Uterus (tissue), 4 donors: ENCODE data around the gene TRPV6. TPM values are rescaled to one million over a fixed set of nuclear protein-coding genes. Genes with fewer than 3 reads are reported as not detected.

Experiments
- DNase-seq, 2 donors: peaks; one replicate each; pipeline ENCODE4 v3.0.0-alpha.2; 2019 to 2020
- H3K27ac ChIP-seq, 2 donors: fragments of 200-600 bp; sonication (generic); 1 replicate in 1 of 2; 2 replicates in 1 of 2; pipeline ENCODE4 v1.5.1; 2016 to 2018
- H3K27me3 ChIP-seq, 2 donors: fragments of 200-600 bp; sonication (generic); one replicate each; pipeline ENCODE4 v1.5.1; 2018 to 2019; ENCODE audit warnings: control low read depth in 1 of 2
- H3K36me3 ChIP-seq, 2 donors: fragments of 200-600 bp; sonication (generic); one replicate each; pipeline ENCODE4 v1.5.1; 2019; ENCODE audit warnings: control low read depth in 1 of 2
- H3K4me1 ChIP-seq, 2 donors: fragments of 200-600 bp; sonication (generic); one replicate each; pipeline ENCODE4 v1.5.1; 2018 to 2019; ENCODE audit warnings: control low read depth in 1 of 2
- H3K4me3 ChIP-seq, 2 donors: fragments of 200-600 bp; sonication (generic); 1 replicate in 1 of 2; 2 replicates in 1 of 2; pipeline ENCODE4 v1.5.1; 2018 to 2019; ENCODE audit warnings: mild to moderate bottlenecking in 1 of 2
- H3K9me3 ChIP-seq, 2 donors: fragments of 200-600 bp; sonication (generic); one replicate each; pipeline ENCODE4 v1.5.1; 2019; ENCODE audit warnings: control low read depth in 1 of 2
- POLR2A ChIP-seq, 2 donors: fragments of 450-650 bp; IDR thresholded peaks; one replicate each; pipeline ENCODE4 v1.6.1; 2016; ENCODE audit warnings: antibody characterized with exemption in 2 of 2, mild to moderate bottlenecking in 1 of 2, moderate library complexity in 1 of 2
- intact Hi-C: fragments of 100-400 bp; cut with DNase I; formaldehyde crosslinking; loops from one replicate; pipeline ENCODE4 v1.15.1; 2023; ENCODE audit warnings: low total_unique reads
- total RNA-seq, 4 donors: library from RNA; depleted of rRNA in 3 of 4; stranded (reverse); fragments of >200 nt in 3 of 4; gene quantifications; one replicate each; pipeline versions ENCODE4 v1.1.0 to v1.2.4, GENCODE V29; 2014 to 2023
- TF ChIP-seq, protein P1 (sequence below), 4 experiments: fragments of 200-600 bp in 2 of 4; fragments of 450-650 bp in 2 of 4; sonication (generic) in 2 of 4; IDR thresholded peaks; one replicate each; pipeline ENCODE4 v1.5.1; 2016 to 2019; ENCODE audit warnings: antibody characterized with exemption in 4 of 4, mild to moderate bottlenecking in 2 of 4, moderate library complexity in 1 of 4
- donor health status: DM: yes; HTN: yes; CAD: no.

Gene TRPV6
- total RNA-seq, 4 donors from 2014 or later = 0.46 to 1.3 TPM; not detected in 2

DNA sequence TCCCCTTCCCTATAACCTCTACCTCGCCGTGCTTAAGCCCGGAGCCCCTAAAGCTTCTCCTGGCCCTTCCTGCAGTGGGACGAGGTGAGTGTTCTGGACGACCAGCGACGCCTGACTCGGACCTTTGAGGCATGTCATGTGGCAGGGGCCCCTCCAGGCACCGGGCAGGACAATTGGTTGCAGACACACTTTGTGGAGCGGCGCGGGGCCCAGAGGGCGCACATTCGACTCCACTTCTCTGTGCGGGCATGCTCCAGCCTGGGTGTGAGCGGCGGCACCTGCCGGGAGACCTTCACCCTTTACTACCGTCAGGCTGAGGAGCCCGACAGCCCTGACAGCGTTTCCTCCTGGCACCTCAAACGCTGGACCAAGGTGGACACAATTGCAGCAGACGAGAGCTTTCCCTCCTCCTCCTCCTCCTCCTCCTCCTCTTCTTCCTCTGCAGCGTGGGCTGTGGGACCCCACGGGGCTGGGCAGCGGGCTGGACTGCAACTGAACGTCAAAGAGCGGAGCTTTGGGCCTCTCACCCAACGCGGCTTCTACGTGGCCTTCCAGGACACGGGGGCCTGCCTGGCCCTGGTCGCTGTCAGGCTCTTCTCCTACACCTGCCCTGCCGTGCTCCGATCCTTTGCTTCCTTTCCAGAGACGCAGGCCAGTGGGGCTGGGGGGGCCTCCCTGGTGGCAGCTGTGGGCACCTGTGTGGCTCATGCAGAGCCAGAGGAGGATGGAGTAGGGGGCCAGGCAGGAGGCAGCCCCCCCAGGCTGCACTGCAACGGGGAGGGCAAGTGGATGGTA lies 21.5 kb downstream of the TRPV6 start:
- Histone ChIP-seq H3K27ac (no peak overlapping the region), H3K9me3 (no peaks in the 10 kb centered on the region), H3K4me3 (no peak overlapping the region), H3K4me1 (no peaks in the 10 kb centered on the region), H3K36me3 (no peaks in the 10 kb centered on the region), H3K27me3 (no peaks in the 10 kb centered on the region)
- intact Hi-C loops = no loop called here
- TF ChIP-seq POLR2A (IDR thresholded peaks at IDR 0.05) = no peak
- TF ChIP-seq, protein P1, sequence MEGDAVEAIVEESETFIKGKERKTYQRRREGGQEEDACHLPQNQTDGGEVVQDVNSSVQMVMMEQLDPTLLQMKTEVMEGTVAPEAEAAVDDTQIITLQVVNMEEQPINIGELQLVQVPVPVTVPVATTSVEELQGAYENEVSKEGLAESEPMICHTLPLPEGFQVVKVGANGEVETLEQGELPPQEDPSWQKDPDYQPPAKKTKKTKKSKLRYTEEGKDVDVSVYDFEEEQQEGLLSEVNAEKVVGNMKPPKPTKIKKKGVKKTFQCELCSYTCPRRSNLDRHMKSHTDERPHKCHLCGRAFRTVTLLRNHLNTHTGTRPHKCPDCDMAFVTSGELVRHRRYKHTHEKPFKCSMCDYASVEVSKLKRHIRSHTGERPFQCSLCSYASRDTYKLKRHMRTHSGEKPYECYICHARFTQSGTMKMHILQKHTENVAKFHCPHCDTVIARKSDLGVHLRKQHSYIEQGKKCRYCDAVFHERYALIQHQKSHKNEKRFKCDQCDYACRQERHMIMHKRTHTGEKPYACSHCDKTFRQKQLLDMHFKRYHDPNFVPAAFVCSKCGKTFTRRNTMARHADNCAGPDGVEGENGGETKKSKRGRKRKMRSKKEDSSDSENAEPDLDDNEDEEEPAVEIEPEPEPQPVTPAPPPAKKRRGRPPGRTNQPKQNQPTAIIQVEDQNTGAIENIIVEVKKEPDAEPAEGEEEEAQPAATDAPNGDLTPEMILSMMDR (IDR thresholded peaks at IDR 0.05) = no peak
- no peak for DNase-seq

DNA sequence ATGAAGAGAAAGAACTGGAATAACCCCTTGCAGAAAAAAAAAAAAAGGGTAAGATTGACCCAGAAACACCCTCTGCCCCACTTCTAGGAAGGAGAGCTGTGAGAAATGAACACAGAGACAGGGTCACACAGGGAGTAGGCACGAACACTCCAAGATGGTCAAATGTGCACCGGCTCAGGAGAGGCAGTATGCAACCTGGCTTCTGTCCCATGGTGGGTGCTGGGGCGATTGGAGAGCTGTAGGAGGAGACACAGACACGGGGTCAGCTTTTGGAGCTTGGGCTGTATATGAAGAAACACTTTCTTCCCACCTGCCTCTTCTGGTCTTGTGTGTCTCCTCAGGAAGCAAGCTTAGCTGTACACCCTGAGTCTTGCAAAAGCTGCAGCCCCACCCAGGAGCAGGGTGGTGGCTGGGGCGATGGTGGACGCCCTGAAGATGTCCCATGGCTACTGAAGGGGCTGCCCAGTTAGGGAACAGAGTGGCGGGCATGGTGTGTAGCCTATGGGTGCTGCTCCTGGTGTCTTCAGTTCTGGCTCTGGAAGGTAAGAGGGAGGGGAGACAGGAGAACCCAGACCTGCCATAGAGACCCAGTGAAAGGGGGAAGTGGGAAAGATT lies 22.7 kb downstream of the TRPV6 start:
- no peak for DNase-seq
- H3K9me3 ChIP-seq = no peaks in the 10 kb centered on the region

DNA sequence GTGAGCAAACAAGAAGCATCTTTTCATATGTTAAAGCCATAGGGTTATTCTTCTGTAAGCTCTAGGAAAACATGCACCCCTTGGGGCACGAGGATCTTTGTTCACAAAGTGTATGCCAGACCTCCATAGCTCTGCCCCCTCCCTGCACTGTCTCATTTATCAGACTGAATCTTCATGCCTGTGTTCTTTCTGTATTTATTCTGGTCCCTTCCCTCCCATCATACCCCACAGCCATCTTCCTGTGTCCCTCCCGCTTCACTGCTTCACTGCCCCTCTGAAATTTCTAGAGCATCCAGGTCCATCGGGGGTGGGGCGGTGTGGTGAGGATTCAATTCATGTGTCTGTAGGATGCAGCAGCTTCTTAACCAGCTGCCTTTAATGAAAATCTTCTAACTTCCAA lies 23.2 kb downstream of the TRPV6 start:
- H3K9me3 ChIP-seq = no peaks in the 10 kb centered on the region
- no peaks in the 10 kb centered on the region for H3K36me3 ChIP-seq
- DNase-seq = no peak
- H3K4me3 ChIP-seq = no peak overlapping the region
- TF ChIP-seq POLR2A (IDR thresholded peaks at IDR 0.05) = no peak
- TF ChIP-seq, protein P1 (IDR thresholded peaks at IDR 0.05) = no peak
- intact Hi-C loops = no loop called here
- no peak overlapping the region for H3K27ac ChIP-seq
- H3K27me3 ChIP-seq = no peaks in the 10 kb centered on the region
- H3K4me1 ChIP-seq = no peaks in the 10 kb centered on the region

More for the DNA sequence above, 22.7 kb downstream of the TRPV6 start:
- TF ChIP-seq, protein P1 (IDR thresholded peaks at IDR 0.05) = no peak
- Histone ChIP-seq H3K27ac (no peak overlapping the region), H3K27me3 (no peaks in the 10 kb centered on the region), H3K4me3 (no peak overlapping the region), H3K36me3 (no peaks in the 10 kb centered on the region), H3K4me1 (no peaks in the 10 kb centered on the region)
- intact Hi-C loops = no loop called here

DNA sequence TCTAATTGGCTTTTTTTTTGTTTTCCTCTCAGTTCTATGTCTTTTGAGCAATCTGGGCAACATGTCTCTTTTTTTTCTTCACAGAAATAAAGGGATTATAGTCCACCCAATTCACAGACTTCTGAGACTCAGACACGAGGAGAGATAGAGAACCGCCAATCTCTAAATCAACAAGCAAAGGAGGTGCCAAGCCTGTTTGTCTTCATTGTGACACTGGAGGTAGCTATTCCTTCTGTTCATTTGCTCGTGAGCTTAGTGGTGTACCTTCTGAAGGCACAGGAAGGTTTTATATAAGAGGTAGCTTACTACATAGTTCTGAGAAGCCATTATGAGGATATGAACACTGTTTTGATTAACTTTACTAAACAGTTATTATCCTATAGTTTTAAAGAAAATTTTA lies 24.6 kb downstream of the TRPV6 start:
- no peak for TF ChIP-seq POLR2A (IDR thresholded peaks at IDR 0.05)
- TF ChIP-seq, protein P1 (IDR thresholded peaks at IDR 0.05) = no peak
- no peak overlapping the region for H3K4me3 ChIP-seq
- intact Hi-C loops = no loop called here
- no peaks in the 10 kb centered on the region for H3K36me3 ChIP-seq
- DNase-seq = no peak
- no peak overlapping the region for H3K27ac ChIP-seq
- H3K4me1 ChIP-seq = no peaks in the 10 kb centered on the region
- H3K27me3 ChIP-seq = no peaks in the 10 kb centered on the region
- no peaks in the 10 kb centered on the region for H3K9me3 ChIP-seq

DNA sequence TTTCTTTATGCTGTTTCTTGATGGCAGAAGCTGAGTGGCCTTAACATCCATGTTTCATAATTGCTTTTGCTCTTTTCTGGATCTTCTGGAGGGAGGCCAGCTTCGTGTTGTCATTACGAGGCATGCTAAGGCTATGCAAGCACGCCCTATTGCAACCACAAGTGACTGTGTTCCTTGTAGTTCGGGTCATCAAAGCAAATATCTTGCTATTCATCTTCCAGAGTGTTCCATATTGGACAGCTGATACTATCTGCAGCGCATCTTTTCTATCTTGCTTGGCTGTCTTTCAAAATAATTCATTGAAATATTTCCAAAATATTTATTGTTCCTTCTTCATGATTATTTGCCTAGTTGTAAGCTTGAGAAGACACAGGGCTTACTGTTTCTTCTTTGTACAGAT lies 25.7 kb downstream of the TRPV6 start:
- no peak overlapping the region for H3K4me3 ChIP-seq
- no peak for TF ChIP-seq POLR2A (IDR thresholded peaks at IDR 0.05)
- TF ChIP-seq, protein P1 (IDR thresholded peaks at IDR 0.05) = no peak
- H3K27ac ChIP-seq = no peak overlapping the region
- H3K36me3 ChIP-seq = no peaks in the 10 kb centered on the region
- intact Hi-C loops = no loop called here
- peak; percentile 54 to 76 for DNase-seq
- no peaks in the 10 kb centered on the region for H3K9me3 ChIP-seq
- no peaks in the 10 kb centered on the region for H3K4me1 ChIP-seq
- H3K27me3 ChIP-seq = no peaks in the 10 kb centered on the region
